ENCODE measurements around the gene RABEP2.
"Not testable (repeated sequence)": the region's sequence is repeated elsewhere in the genome, so short reads cannot be mapped to it uniquely, and the experiment has no call there.

The RABEP2 gene

GRCh38 chr16:28938721-28939120, 13.7 kb upstream of the RABEP2 start:
- no peak for TF ChIP-seq POLR2A (IDR thresholded peaks at IDR 0.05; ENCODE audit: low read depth, low read length)
- no peak for DNase-seq (ENCODE audit: insufficient read length, low spot score)
- FAIRE-seq, result no peak

- no peak for TF ChIP-seq POLR2A (IDR thresholded peaks at IDR 0.05; ENCODE audit: low read depth, low read length)
- DNase-seq (ENCODE audit: insufficient read length, low spot score) (no peak), FAIRE-seq (no peak)
Observed at GRCh38 chr16:28937222-28937876, 12.3 kb upstream of the RABEP2 start.

DNA sequence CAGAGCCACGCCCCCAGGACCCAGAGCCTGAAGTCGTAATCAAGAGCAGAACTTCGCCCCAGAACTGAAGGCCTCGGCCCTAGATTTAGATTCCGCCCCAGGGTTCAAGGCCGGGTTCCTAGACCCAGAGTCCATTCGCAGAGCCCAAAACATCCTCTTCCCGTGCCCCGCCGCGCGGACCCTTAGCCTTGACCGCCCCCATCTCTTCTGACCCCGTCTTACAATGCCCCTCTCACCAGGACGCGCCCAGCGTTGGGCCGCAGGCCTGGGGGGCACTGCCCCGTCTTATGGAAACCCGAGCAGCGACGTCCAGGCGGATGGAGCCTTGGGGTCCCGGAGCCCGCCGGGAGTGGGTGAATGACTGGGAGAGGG, 11.7 kb upstream of the RABEP2 start:
- no peak for FAIRE-seq
- DNase-seq (ENCODE audit: insufficient read length, low spot score), result no peak
- no peak for TF ChIP-seq POLR2A (IDR thresholded peaks at IDR 0.05; ENCODE audit: low read depth, low read length)

- TF ChIP-seq POLR2A (IDR thresholded peaks at IDR 0.05; ENCODE audit: low read depth, low read length), result no peak
- FAIRE-seq (no peak), DNase-seq (ENCODE audit: insufficient read length, low spot score) (peak; percentile 45)
Observed at GRCh38 chr16:28935924-28936783, 11.1 kb upstream of the RABEP2 start.

DNA sequence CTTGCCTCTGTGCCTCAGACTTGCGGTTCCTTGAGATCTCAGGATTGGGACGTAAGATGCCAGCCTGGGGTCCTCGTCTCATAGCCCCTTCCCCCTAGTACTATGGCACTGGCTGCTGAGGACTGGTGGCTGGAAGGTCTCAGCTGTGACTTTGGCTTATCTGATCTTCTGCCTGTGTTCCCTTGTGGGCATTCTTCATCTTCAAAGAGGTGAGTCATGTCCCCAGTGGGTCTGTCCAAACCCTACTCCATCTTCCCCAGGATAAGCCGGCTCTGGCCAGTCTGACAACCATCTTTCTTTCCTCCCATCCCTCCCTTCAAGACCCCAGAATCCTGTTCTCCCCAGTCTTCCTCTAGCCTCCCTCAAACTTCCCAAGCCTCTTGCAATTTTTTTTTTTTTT, 10.3 kb upstream of the RABEP2 start:
- no peak for FAIRE-seq
- DNase-seq (ENCODE audit: insufficient read length, low spot score), result no peak
- no peak for TF ChIP-seq POLR2A (IDR thresholded peaks at IDR 0.05; ENCODE audit: low read depth, low read length)

DNA sequence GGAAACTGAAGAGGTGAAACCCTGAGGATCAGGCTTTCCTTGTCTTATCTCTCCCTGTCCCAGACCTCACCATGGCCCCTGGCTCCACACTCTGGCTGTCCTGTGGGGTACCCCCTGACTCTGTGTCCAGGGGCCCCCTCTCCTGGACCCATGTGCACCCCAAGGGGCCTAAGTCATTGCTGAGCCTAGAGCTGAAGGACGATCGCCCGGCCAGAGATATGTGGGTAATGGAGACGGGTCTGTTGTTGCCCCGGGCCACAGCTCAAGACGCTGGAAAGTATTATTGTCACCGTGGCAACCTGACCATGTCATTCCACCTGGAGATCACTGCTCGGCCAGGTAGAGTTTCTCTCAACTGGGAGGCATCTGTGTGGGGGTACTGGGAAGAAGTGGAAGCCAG, 8.1 kb upstream of the RABEP2 start:
- no peak for TF ChIP-seq POLR2A (IDR thresholded peaks at IDR 0.05; ENCODE audit: low read depth, low read length)
- FAIRE-seq, result no peak
- no peak for DNase-seq (ENCODE audit: insufficient read length, low spot score)

GRCh38 chr16:28932339-28933141, 7.5 kb upstream of the RABEP2 start:
- DNase-seq (ENCODE audit: insufficient read length, low spot score), result no peak
- TF ChIP-seq POLR2A (IDR thresholded peaks at IDR 0.05; ENCODE audit: low read depth, low read length), result no peak
- no peak for FAIRE-seq

GRCh38 chr16:28931801-28932225, 6.8 kb upstream of the RABEP2 start, which contains the start of gene CD19:
TSS of gene CD19 (plus strand) at chr16:28931971. CDS start at chr16:28932001, 30 bp downstream.
- DNase-seq (ENCODE audit: insufficient read length, low spot score) (no peak), FAIRE-seq (no peak)
- TF ChIP-seq POLR2A (IDR thresholded peaks at IDR 0.05; ENCODE audit: low read depth, low read length), result no peak

DNA sequence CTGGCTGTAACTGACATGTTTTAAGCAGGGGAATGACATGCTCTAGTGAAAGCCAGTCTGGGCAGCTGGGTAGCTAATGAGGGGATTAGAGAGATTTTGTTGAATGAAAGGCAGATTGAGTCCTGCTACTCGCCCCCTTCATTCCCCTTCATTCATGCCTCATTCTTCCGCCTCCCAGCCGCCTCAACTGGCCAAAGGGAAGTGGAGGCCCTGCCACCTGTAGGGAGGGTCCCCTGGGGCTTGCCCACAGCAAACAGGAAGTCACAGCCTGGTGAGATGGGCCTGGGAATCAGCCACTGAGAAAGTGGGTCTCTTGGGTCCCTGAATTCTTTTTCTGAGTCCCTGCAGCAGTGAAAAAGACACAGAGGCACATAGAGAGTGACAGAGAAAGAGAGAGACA, 5.6 kb upstream of the RABEP2 start:
- TF ChIP-seq POLR2A (IDR thresholded peaks at IDR 0.05; ENCODE audit: low read depth, low read length), result no peak
- DNase-seq (ENCODE audit: insufficient read length, low spot score) (no peak), FAIRE-seq (no peak)

DNA sequence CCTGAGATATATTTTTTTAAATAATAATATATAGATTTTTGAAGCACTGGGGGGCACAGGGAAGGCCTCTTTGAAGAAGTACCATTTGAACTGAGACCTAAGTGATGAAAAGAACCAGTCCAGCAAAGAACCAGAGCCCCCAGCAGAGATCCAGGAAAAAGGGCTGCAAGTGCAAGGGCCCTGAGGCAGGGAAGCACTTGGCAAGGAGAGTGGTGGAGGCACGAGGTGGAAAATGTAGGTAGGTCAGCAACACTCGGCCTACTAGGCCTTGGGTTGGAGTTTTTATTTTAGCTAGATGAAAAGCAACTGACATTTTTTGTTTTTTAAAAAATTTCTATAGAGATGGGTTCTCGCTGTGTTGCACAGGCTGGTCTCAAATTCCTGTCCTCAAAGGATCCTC, 5.2 kb upstream of the RABEP2 start:
- FAIRE-seq, result no peak
- no peak for TF ChIP-seq POLR2A (IDR thresholded peaks at IDR 0.05; ENCODE audit: low read depth, low read length)
- DNase-seq (ENCODE audit: insufficient read length, low spot score), result no peak

GRCh38 chr16:28927815-28928214, 2.8 kb upstream of the RABEP2 start:
- DNase-seq (ENCODE audit: insufficient read length, low spot score) (no peak), FAIRE-seq (no peak)
- no peak for TF ChIP-seq POLR2A (IDR thresholded peaks at IDR 0.05; ENCODE audit: low read depth, low read length)

DNA sequence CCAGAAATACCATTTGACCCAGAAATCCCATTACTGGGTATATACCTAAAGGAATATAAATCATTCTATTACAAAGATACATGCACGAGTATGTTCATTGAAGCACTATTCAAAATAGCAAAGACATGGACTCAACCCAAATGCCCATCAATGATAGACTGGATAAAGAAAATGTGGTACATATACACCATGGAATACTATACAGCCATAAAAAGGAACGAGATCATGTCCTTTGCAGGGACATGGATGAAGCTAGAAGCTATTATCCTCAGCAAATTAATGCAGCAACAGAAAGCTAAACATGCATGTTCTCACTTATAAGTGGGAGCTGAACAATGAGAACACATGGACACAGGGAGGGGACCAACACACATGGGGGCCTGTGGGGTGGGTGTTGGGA, 1.2 kb upstream of the RABEP2 start:
- FAIRE-seq; DNase-seq (ENCODE audit: insufficient read length, low spot score): not testable (repeated sequence)

- no peak for FAIRE-seq
- DNase-seq (ENCODE audit: insufficient read length, low spot score), result peak; percentile 70
- peak; percentile 27; the same call in 1 of the 2 replicates for TF ChIP-seq POLR2A (IDR thresholded peaks at IDR 0.05; ENCODE audit: low read depth, low read length)
Observed at GRCh38 chr16:28925386-28926228, 569 bp upstream of the RABEP2 start.

Measured in H54 (cell line).